ENCODE results near the gene ARGLU1. TPM values are rescaled to one million over a fixed set of nuclear protein-coding genes. Genes with fewer than 3 reads are reported as not detected.
"Not testable (repeated sequence)": the region's sequence is repeated elsewhere in the genome, so short reads cannot be mapped to it uniquely, and the experiment has no call there.

Gene ARGLU1
- total RNA-seq, 1 experiment from 2014 or later, result 115 TPM

DNA sequence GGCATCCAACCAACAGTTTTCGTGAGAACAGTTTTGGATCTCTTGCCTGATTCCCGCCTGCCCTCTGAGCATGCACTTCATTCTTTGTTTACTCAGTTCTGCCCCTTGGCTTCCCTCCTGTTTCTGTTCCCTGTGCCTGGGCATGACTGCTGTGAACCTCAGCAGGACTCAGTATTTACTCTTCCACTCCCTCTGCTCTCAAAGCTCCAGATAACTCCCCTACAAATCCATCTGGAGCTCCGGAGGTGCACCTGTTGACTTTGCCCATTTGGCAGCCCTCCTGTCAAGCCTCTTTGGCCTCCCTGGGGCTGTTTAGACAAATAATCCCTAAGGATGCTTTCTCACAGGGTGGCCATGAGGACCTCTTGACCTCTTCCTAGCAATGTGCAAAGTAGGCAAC lies 34.2 kb upstream of the ARGLU1 start (continued):
- TF ChIP-seq ZBTB43 (CRISPR knock-in tag; IDR thresholded peaks at IDR 0.05), result no peak

DNA sequence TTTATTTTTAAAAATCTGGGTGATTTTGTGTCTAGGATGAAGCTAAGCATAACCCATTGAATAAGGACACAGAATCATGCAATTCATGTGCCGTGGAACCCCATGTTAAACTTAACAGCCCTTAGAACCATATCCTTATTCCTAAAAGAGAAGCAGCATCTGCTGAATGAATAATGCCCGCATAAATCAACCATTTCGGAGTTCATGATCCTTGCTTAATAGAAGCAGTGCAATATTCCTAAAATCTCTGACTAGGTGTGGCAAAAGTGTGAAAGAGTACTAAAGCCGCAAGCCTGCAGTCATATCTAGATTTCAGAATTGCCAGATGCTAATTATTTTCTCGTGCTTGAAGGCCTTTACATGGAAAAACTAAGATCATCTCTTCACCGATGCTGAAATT lies 33.6 kb upstream of the ARGLU1 start:
- peaks cover 10% of the 10 kb centered on the region for H3K9me3 Mint-ChIP-seq
- ChIA-PET CTCF (no interaction called here), POLR2A (no interaction called here)
- H3K27ac Mint-ChIP-seq, result no peak overlapping the region
- H3K4me3 Mint-ChIP-seq, result no peak overlapping the region
- DNase-seq (ENCODE audit: low spot score) (no peak), ATAC-seq (no peak)
- H3K4me1 Mint-ChIP-seq, result no peaks in the 10 kb centered on the region
- no peaks in the 10 kb centered on the region for H3K36me3 Mint-ChIP-seq
- TF ChIP-seq NR2C2 (CRISPR knock-in tag; IDR thresholded peaks at IDR 0.05) (no peak), ZBTB43 (CRISPR knock-in tag; IDR thresholded peaks at IDR 0.05) (no peak), NR1H2 (CRISPR knock-in tag; IDR thresholded peaks at IDR 0.05) (no peak), ZNF425 (CRISPR knock-in tag; conservative IDR thresholded peaks at IDR 0.05) (no peak), OVOL2 (CRISPR knock-in tag; IDR thresholded peaks at IDR 0.05; ENCODE audit: borderline replicate concordance) (no peak), NFYB (CRISPR knock-in tag; conservative IDR thresholded peaks at IDR 0.05; ENCODE audit: low read depth) (no peak), CTCF (IDR thresholded peaks at IDR 0.05) (no peak)
- TF ChIP-seq, protein P1, sequence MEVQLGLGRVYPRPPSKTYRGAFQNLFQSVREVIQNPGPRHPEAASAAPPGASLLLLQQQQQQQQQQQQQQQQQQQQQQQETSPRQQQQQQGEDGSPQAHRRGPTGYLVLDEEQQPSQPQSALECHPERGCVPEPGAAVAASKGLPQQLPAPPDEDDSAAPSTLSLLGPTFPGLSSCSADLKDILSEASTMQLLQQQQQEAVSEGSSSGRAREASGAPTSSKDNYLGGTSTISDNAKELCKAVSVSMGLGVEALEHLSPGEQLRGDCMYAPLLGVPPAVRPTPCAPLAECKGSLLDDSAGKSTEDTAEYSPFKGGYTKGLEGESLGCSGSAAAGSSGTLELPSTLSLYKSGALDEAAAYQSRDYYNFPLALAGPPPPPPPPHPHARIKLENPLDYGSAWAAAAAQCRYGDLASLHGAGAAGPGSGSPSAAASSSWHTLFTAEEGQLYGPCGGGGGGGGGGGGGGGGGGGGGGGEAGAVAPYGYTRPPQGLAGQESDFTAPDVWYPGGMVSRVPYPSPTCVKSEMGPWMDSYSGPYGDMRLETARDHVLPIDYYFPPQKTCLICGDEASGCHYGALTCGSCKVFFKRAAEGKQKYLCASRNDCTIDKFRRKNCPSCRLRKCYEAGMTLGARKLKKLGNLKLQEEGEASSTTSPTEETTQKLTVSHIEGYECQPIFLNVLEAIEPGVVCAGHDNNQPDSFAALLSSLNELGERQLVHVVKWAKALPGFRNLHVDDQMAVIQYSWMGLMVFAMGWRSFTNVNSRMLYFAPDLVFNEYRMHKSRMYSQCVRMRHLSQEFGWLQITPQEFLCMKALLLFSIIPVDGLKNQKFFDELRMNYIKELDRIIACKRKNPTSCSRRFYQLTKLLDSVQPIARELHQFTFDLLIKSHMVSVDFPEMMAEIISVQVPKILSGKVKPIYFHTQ (CRISPR knock-in tag; IDR thresholded peaks at IDR 0.05), result no peak
- no peaks in the 10 kb centered on the region for H3K27me3 Mint-ChIP-seq (ENCODE audit: low read depth)

- DNase-seq (ENCODE audit: low spot score); H3K36me3 Mint-ChIP-seq; H3K9me3 Mint-ChIP-seq; ATAC-seq; H3K4me3 Mint-ChIP-seq; CTCF ChIA-PET; H3K27ac Mint-ChIP-seq; POLR2A ChIA-PET; H3K27me3 Mint-ChIP-seq (ENCODE audit: low read depth); H3K4me1 Mint-ChIP-seq: not testable (repeated sequence)
Measured at GRCh38 chr13:106600798-106601135, 32.8 kb upstream of the ARGLU1 start.

DNA sequence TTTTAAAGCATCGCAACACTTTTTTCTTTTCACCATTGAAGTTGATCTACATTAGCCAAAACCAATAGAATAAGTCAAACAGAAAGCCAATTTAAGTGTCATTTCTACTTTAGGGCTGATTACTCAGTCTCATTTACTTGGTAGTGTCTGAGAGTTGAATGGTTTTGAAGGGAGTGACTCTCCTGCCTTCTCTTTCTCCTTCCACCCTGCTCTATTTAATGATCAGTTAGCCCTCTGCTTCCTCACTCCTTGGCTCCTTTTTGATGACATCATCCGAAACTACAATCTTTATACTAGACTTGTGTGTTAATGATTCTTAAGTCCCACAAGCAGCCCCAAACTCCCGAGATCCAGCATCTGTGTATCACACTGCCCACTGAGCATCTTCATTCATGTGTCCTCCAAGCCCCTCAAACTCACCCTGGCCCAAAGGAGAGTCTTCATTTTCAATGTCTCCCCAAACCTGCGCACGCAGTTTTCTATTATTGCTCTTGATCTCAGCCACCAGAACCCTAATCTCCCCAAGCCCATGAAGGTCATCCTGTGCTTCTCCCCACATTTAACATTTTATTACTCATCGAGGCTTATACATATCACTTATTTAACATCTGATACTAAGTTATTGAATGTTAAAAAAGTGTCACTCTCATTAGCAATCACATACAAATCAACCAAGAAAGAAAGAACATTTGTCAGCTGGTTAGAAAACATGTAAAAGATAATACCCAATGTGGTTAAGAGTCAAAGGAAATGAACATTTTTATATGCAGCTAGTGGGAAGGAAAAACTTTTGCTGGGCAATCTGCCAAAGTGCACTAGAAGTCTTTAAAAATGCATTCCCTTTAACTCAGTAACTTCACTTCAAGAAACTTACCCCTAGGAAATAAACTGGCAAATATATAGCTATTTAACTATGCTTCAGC lies 32.2 kb upstream of the ARGLU1 start:
- H3K4me3 Mint-ChIP-seq, result no peak overlapping the region
- no peaks in the 10 kb centered on the region for H3K27me3 Mint-ChIP-seq (ENCODE audit: low read depth)
- H3K9me3 Mint-ChIP-seq, result peaks cover 4% of the 10 kb centered on the region
- no peaks in the 10 kb centered on the region for H3K36me3 Mint-ChIP-seq
- DNase-seq (ENCODE audit: low spot score) (no peak), ATAC-seq (no peak)
- no peaks in the 10 kb centered on the region for H3K4me1 Mint-ChIP-seq
- CTCF ChIA-PET, result no interaction called here
- no peak overlapping the region for H3K27ac Mint-ChIP-seq
- POLR2A ChIA-PET, result no interaction called here
- no peak for TF ChIP-seq AFF4 (CRISPR knock-in tag; IDR thresholded peaks at IDR 0.05; ENCODE audit: borderline replicate concordance)
- no peak for TF ChIP-seq IRF2 (CRISPR knock-in tag; IDR thresholded peaks at IDR 0.05; ENCODE audit: borderline replicate concordance, low read depth)
- no peak for TF ChIP-seq FOXJ3 (CRISPR knock-in tag; IDR thresholded peaks at IDR 0.05; ENCODE audit: borderline replicate concordance)
- TF ChIP-seq NFATC4 (CRISPR knock-in tag; IDR thresholded peaks at IDR 0.05), result no peak
- TF ChIP-seq IRF1 (CRISPR knock-in tag; IDR thresholded peaks at IDR 0.05), result no peak
- TF ChIP-seq ZBTB21 (CRISPR knock-in tag; IDR thresholded peaks at IDR 0.05; ENCODE audit: borderline replicate concordance), result no peak

Measured in WTC11 (cell line).